ENCODE results near the gene COQ9.
"Not testable (repeated sequence)": the region's sequence is repeated elsewhere in the genome, so short reads cannot be mapped to it uniquely, and the experiment has no call there.

COQ9 gene

GRCh38 chr16:57427307-57427706, 20.0 kb upstream of the COQ9 start:
- no peak for DNase-seq

- no peak for DNase-seq
Measured at GRCh38 chr16:57427824-57428223, 19.5 kb upstream of the COQ9 start.

GRCh38 chr16:57430955-57431354, 16.3 kb upstream of the COQ9 start:
- peak in 2 of 3 donors; percentile 16 to 37 for DNase-seq

DNA sequence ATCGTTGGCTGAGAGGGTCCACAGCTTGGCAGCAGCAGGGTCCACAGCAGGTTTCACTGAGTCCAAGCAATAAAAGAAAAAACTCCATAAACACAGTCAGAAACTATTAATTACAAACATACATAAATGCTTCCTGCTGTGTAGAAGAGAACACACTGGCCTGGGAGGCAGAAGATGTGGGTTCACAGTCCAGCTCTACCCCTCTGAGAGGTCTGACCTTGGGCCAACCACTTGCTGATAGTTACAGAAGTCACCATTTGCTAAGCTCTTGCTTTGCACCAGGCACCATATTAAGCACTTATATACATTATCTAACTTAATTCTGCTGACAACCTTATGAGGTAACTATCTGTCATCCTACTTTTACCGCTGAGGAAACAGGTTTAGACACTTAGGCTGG, 14.8 kb upstream of the COQ9 start:
- DNase-seq = no peak

GRCh38 chr16:57432989-57433388, 14.3 kb upstream of the COQ9 start:
- no peak for DNase-seq

- no peak for DNase-seq
Measured at GRCh38 chr16:57434003-57434402, 13.3 kb upstream of the COQ9 start.

- no peak for DNase-seq
Measured at GRCh38 chr16:57435838-57436237, 11.4 kb upstream of the COQ9 start.

DNA sequence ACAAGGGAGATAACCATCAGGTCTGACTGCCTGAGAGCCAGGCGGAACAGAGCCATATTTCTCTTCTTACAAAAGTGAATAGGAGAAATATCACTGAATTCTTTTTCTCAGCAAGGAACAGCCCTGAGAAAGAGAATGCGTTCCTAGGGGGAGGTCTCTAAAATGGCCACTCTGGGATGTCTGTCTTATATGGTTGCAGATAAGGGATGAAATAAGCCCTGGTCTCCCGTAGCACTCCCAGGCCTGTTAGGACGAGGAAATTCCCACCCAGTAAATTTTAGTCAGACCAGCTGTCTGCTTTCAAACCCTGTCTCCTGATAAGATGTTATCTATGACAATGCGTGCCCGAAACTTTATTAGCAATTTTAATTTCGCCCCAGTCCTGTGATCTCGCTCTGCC, 7.3 kb upstream of the COQ9 start:
- DNase-seq = not testable (repeated sequence)

DNA sequence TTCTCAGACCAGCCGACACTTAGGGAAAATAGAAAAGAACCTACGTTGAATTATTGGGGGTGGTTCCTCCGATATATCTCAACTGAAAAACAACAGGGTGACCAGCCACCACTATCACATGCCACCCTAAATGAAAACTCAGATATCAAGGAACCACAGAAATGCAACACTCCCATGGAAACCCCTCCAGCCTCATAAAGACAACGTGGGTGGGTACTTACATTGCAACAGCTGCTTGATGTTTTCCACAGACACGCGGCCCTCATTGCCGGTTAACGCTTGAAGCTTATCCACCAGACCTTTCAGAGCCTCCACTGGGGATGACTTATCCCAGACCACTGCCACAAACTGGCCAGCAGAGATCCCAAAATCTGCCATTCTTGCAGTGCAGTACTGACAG, 6.7 kb upstream of the COQ9 start:
- DNase-seq = not testable (repeated sequence)

DNA sequence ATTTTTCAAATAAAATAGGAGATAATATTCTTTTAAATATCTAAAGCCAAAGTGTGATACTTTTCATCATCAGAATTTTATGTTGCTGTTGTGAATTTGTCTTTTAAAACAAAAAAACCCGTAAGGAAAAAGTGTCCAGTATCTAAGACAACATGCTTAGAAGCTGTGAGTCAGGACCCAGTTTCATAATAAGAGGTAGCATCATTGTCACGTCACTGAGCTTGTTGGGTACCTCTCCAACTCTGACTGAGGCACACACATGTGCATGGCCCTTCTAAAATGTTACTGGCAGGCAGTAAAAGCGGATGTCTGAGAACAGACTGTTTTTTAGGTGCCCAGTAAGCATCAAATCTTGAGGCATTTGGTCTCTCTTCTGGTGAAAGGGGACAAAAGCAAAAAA, 2.6 kb upstream of the COQ9 start:
- peak in 2 of 3 donors; percentile 19 to 22 for DNase-seq

- DNase-seq = no peak
Measured at GRCh38 chr16:57445510-57445909, 1.8 kb upstream of the COQ9 start.

- peak; percentile 30 to 53 (median 32) for DNase-seq
Measured at GRCh38 chr16:57446531-57447185, 621 bp upstream of the COQ9 start.

DNA sequence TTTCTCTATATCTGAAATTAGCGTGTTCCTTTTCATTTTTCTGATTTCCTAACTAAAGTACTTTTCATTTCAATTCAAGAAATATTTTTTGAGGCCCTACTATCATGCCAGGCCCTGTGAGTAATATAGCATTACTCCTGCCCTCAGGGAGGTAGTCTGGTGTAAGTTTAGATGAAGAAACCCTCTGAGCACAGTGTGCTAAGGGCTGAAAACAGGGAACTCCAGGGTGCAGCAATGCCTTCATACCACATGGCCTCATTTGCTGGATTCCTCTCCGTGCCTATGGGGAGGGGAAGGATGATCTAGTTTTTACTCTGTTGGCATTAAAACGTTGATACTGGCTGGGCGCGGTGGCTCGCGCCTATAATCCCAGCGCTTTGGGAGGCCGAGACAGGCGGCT, 4.7 kb downstream of the COQ9 start:
- DNase-seq = peak in 1 of 3 donors; percentile 17

- peak; percentile 91 to 95 (median 95) for DNase-seq
Measured at GRCh38 chr16:57462209-57462977, 15.1 kb downstream of the COQ9 start, which contains the start of gene POLR2C. TSS of gene POLR2C (plus strand) at chr16:57462679. CDS start at chr16:57462725, 46 bp downstream.

DNA sequence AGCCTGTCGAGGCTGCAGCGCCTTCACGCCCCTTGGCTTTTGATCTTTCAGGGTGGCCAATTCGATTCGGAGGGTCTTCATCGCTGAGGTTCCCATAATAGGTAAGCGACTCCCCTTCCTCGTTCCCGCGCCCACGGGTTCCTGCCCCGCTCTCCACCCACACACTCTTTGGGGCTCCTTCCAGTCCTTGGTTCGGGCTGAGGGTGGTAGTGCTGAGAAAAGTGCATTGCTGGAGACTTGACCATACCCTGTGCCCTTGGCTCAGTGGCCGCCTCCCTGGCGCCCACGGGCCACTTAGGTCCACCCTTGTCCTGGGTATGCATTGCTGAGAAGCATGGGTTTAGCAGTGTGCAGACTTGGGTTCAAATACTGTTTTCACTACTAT, 15.7 kb downstream of the COQ9 start:
- DNase-seq = peak in 2 of 3 donors; percentile 25 to 36

- no peak for DNase-seq
Measured at GRCh38 chr16:57464523-57464922, 17.2 kb downstream of the COQ9 start.

DNA sequence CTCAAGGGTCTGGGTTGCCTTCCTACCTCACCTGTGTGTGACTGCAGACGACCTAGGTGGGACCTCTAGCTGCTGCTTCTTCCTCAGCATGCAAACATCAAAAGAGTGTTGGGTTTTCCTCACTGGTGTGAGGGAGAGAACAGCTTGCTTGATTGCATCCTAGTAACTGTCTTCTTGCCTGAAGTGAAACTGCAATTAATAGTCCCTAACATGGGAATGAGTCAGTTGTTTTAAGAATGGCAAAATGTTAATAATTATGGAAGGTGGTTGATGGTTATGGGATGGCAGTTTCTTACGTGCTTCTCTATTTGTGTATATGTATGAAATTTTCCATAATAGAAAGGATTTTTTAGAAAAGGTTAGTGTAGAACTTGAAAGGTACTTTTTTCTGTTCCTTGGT, 21.1 kb downstream of the COQ9 start:
- DNase-seq = no peak

DNA sequence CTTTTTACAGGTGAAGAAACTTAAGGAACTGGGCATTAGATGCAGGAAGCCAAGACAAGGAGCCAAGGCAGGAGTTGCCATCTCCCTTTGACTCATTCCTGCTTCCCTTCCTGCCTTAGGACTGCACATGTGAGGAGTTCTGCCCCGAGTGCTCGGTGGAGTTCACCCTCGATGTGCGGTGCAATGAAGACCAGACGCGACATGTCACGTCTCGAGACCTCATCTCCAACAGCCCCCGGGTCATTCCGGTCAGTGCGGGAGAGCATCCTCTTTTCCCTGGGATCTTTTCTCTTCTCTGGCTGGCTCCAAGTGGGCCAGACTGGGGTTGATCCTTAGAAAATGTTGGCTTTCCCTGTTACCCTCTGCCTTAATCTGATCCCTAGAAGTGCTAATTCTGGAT, 21.8 kb downstream of the COQ9 start:
- no peak for DNase-seq

DNA sequence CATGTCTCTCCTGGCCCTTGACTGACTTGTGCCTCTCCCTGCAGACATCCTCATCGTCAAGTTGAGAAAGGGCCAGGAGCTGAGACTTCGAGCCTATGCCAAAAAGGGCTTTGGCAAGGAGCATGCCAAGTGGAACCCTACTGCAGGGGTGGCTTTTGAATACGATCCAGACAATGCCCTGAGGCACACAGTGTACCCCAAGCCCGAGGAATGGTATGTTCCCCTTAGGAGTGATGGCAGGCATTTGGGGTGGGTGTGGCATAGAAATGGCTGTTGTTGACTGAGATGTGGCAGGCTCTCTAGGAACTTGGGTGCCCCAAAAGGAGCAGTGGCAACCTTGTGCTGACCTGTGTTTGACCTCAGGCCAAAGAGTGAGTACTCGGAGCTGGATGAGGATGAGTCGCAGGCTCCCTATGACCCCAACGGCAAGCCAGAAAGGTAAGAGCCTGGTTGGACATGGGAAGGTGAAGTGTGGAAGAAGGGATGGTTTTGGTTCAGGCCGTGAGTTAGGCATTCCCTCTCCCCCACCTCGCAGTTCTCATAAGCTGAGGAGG, 22.7 kb downstream of the COQ9 start:
- DNase-seq = no peak

DNA sequence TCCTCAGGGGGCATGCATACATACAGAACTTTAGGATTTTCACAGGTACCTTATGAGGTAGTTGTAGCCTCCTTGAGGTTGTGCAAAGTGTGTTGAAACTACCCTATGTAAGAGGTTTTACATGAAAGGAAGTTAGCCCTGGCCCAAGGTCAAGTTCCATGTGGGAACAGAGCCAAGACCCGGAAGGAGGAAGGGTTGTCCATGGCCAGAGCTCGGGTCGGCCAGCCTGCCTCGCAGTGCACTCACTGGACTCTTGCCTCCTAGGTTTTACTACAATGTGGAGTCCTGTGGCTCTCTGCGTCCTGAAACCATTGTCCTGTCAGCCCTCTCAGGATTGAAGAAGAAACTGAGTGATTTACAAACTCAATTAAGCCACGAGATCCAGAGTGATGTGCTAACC, 23.4 kb downstream of the COQ9 start:
- DNase-seq = peak in 1 of 3 donors; percentile 21

- DNase-seq = no peak
Measured at GRCh38 chr16:57471209-57471608, 23.9 kb downstream of the COQ9 start.

- no peak for DNase-seq
Measured at GRCh38 chr16:57471852-57472664, 24.8 kb downstream of the COQ9 start.

GRCh38 chr16:57472665-57473060, 25.4 kb downstream of the COQ9 start:
- DNase-seq = no peak
